Measurements from ENCODE around the gene SNED1.
"Not testable (repeated sequence)": the region's sequence is repeated elsewhere in the genome, so short reads cannot be mapped to it uniquely, and the experiment has no call there.

The SNED1 gene

DNA sequence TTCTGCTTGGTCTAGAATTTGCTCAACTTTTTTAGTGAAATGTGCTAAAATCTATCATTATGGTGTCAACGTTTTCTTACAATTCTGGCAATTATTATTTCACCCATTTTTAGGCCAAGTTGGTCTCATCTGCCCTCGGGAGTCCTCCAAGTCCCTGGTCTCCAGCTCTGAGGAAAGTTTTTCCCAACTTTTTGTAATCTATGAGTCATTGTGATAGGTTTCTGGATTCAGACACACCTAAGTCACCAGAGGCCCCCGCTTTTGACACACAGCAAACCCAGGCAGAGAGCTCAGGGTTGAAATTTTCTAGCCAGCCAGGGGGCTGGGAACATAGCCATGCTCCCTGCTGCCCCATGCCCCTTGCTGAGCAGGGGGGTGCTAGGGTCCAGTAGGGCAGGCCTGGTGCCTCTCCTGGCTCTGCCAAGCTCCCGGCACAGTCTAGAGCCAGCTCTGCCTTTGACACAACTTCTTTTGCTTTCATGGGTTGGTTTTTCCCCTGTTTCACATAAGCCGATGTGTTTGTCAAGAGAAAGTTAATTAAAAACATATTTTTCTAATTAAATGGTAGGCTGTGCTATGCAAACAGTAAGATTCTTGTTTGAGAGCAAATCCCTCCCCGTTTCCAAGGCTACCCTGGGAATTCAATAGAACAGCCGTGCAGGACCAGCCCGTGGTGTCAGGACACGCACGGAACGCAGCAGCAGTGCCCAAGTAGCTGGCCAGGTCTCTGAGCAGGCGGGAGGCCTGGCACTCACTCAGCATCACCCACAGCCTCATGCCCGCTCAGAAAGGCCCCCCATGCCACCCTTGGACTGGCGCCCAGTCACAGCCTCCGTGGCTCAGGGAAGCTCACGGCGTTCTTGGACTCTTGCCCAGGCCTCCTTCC, 25.5 kb upstream of the SNED1 start:
- DNase-seq (ENCODE audit: low spot score) = no peak

DNA sequence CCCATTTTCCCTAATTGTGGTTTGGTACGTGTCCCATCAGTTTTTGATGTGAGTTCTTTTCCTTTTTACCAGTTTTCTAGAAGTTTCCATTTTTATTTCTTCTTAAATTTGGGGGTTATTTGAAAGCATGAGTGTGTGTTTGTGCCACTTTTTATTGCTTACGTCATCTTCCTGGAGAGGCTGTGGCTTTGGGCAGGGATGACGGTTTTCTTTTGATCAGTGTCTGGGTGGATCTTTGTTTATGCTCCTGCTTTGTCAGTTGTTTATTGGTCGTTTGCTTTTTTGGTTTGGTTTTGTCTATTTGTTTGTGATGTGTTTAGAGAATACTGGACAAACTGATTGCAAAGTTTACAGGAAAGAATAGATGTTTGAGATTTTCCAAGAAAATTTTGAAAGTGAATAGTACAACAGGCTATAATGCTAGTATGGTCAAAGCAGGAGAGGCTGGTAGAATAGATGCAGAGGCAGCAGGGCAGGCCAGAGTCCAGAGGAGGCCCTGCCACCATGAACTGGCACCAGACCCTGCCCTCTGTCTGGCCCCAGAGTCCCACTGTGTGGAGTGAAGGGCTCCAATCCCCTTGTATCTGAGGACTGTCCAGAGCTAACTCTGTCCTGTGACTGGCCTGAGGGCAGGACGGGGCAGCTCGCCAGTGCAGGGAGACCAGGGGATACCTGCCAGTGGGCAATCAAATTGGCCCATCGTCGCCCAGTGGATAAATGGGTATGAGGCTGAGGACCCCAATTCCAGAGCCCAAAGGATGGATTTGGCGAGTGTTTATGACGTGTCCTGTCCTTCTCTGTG, 23.4 kb upstream of the SNED1 start:
- DNase-seq (ENCODE audit: low spot score) = no peak

DNA sequence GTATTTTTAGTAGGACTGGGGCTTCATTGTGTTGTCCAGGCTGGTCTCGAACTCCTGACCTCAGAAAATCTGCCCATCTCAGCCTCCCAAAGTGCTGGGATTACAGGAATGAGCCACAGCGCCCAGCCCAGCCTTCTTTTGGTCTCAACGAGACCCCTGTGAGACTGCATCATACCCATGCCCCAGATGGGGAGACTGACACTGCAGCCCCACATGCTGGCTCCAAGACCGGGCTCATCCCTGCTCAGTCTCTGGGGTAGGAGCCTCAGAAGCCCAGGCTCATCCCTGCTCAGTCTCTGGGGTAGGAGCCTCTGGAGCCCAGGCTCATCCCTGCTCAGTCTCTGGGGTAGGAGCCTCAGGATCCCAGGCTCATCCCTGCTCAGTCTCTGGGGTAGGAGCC, 22.5 kb upstream of the SNED1 start:
- DNase-seq (ENCODE audit: low spot score) = not testable (repeated sequence)

DNA sequence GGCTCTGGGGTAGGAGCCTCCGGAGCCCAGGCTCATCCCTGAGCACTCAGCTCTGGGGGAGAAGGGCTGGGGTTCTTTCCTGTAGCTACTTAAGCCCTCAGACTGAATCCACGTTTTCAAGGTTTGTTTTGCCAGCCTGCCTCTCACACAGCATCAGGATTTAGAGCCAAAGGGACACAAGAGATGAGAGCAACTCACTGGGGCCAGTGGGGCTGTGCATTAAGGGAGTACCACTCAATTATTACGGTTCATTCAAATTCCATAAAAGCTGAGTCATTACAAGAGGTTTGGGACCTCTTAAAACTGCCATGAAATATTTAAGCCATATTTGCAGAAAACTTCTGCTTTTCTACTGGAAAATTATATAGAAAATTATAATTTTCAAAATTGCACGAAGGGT, 17.1 kb upstream of the SNED1 start:
- no peak for DNase-seq (ENCODE audit: low spot score)

DNA sequence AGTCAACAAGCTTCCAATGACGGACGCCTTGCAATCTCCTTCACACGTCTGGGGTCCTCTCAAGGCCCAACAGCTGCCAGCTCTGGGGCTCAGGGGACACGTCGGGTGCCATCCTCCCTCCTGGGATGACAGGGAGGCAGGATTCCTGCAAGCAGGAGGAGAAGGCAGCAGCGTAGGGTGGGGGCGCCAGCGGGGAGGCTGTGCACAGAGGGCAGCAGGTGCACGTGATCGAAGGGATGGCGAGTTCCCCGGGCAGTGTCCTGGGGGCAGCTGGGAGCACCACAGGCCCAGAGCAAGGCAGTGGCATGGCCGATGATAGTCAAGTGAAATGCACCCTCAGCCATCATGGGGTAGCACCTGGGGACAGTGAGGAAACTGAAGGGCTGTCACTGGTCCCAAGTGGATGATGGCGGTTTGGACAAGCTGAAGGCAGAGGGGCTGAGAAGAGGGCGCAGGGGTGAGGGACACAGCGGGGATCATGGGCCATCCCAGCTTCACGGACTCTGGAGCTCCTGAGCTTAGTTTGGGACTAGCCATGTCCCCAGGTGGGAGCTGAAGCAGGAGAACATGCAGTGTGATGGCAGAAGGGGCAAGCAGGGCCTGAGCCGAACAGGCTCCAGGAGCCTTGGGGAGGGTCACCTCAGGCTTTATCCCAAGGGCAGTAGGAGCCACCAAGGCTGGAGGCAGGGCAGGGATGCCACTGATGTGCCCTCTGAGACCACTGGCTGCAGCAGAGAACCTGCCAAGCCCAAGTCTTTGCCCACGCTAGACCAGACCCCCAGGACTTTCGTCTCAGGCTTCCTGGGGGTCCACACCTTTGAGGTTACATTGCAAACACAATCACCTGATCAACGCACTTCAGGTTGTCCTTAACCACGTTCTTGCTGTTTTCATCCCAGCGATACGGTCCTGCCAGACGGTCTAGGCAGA, 16.3 kb upstream of the SNED1 start:
- no peak for DNase-seq (ENCODE audit: low spot score)

DNA sequence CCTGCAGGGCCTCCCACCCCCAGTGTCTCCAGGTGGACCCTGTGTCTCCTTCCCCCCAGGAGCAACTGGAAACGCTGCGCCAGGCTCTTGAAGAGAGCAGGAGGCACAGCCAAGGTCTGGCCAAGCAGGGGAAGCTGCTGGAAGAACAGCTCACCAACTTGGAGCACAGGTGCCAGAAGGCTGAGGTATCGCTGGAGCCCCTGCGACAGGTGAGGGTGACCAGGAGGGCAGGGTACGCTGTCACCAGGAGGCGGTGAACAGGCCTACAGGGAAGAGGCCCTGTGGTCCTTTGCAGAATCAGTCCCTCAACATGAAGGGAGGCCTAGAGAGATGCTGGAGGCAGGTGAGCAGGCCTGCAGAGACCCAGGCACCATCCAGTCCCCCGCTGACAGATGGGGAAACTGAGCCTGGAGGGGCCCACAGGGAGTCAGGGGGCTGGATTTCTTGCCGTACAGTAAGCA, 15.6 kb upstream of the SNED1 start:
- DNase-seq (ENCODE audit: low spot score) = no peak

DNA sequence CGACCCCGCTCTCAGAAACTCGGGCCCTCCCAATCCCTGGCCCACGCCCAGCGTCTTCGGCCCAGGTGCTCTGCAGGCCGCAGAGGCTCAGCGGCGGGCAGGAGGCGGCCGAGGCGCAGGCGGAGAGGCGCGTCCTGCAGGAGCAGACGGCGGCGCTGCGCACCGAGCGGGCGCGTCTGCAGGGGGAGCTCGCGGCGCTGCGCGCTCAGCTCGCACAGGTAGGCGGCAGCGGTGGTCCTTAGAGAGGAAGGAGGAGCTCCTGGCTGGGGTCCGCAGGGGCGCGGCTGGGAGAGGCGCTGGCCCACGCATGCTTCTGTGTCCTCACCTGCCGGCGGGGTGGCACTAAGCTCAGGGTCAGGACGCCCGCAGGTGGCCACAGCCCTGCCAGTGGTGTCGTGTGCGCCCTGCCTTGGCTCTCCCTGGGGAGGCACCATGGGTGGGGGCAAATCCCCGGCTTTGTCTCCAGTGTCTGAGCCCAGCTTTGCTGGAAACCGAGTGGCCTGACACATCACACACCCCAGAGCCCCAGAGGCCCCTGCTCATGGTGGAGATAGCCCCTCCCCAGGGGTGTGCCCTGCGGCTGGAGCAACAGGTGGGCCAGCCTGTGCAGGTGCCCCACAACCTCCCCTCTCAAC, 14.9 kb upstream of the SNED1 start:
- peak; percentile 37 for DNase-seq (ENCODE audit: low spot score)

DNA sequence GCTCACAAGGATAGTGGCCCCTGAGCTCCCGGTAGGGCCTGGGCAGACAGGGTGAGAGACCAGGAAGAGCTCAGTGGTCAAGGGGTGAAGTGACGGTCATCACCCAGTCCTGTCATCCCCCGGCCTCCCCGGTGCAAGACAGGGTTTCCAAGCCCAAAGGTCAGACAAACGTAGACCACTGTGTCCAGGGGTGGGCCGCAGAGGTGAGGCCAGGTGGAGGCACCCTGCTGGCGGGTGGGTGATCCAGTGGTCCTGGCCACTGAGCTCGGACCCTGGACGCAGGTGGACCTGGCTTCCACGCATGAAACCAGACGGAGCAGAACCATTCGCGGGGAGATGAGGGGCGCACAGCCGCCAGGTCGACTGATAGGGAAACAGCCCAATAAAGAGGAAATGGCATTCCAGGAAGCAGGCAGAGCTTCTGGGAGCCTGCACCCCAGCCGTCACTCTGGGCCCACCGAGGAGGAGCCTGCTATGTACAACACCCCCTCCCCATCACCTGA, 14.4 kb upstream of the SNED1 start:
- no peak for DNase-seq (ENCODE audit: low spot score)

DNA sequence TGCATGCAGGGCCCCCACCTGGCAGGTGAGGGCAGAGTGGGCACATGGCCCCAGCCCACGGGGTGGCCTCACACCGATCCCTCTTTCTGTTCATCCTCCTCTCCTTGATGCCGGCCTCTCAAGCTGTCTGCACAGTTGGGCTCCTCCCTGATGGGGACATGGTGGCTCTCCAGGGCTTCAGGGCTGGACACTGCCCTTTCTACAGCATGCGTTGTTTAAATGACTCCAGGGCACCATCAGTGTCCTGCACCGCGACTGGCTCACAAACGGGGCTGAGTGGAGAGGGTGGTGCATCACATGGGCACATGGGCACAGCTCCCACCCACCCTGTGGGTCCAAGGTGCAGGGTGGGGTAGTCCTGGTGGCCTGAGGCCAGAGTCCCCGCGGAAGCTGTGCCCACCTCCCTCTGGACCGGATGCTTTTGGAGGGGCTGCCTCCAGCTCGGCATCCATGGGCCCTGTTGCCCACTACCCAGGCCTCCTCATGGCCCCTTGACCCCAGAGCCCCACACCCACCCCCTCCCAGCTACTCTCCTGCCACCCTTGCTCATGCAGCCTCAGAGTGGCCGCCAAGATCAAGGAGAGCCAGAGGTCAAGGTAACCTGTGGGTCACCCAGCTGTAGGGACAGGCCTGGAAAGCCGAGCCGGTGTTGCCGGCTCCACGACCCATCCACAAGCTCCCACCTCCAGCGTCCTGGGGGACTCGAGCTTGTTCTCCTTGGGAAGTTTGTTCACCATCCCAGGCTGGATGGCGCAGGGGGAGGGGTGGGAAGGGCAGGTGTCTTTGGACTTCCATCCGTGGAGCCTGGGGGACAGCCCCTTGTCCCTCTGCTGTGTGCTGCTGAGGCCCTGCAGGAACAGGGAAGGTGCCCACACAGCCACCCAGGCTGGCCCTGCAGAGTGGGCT, 12.3 kb upstream of the SNED1 start:
- no peak for DNase-seq (ENCODE audit: low spot score)

DNA sequence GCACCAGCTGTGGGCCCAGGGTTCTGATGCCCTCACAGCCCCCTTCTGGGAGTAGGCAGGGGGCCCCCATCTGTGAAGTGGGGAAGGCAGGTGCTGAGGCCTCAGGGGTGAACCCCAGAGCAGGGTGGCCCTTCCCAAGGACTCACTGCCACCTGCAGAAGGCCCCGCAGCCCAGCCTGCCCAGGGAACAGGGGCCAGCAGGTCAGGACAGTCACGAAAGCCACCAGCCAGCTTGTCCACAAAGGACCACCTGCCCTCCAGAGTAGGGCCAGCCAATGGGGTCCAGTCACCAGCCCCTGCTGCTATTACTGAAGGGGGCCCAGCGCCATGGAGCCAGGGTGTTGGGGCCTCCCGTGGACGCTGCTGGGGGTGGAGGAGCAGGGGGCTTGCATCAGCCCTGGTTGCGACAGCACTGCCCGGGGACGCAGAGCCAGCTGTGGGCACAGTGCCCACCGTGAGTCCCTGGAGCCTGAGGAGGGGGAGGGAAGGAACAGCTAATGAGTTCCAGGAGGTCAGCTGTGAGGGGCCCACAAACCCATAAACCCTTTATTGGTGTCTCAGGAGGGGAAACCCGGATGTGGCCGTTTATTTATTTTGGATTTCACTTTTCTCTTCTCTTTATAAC, 11.5 kb upstream of the SNED1 start:
- no peak for DNase-seq (ENCODE audit: low spot score)

DNA sequence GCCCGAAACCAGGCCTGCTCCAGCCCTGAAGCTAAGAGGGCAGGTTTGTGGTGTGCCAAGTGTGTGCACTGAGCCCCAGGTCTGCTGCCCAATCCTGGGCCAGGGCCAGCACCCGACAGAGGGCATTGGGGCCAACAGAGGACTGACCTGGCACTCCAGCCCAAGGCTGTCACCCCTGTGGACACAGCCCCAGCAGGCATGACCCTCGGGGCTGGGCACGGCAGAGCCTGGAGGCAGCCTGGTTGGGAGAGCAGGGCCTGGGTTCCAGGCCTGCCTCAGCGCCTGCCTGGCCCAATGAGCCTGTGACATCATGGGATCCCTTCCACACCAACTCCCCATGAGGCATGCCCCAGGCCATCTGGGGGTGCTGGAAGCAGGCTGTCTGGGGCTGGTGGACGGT, 10.8 kb upstream of the SNED1 start:
- no peak for DNase-seq (ENCODE audit: low spot score)

DNA sequence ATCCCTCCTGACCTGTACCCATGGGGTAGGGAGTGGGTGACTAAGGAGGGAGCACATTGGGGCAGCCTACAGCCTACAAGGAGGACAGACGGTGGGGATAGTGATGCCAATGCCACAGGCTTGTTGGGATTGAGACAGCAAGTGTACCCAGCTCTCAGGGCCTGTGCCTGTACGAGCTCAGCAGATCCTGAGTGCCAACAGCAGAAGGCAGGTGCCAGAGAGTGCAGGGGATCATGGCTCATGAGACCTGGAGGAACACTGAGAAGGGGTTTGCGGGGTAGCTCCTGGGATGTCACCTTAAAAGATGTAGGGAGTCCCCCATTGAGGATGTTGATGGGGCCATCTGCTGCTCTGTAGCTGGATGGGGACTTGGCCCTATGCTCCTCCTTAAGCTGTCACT, 10.3 kb upstream of the SNED1 start:
- no peak for DNase-seq (ENCODE audit: low spot score)

DNA sequence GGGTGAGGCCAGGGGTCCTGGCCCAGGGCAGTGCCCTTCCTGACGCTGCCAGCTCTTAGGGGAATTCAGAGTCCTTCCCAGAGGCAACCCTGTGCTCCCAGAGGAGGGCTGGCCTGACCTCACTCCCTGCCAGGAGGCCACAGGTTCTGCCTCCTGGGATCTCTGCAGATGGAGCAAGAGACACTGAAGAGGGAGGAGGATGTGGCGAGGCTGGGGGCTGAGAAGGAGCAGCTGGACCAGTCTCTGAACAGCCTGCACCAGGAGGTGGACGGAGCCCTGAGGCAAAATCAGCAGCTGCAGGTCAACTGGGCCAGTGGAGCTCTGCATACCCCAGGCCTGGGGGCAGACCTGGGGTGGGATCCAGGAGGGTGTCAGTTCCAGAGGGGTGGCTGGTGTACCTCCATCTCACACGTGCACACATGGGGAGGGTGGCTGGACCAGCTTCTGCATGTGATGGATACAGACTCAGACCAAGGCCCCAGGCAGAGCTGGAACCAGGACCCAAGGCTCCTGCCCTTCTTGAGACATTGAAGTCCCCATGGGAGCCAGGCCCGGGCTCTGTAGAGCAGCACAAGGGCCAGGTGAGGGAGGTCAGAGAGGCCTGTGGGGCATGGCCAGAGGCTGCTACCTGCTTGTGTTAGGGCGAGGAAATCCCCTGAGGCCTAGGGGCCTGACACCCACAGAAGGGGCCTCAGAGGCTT, 9.7 kb upstream of the SNED1 start:
- no peak for DNase-seq (ENCODE audit: low spot score)

DNA sequence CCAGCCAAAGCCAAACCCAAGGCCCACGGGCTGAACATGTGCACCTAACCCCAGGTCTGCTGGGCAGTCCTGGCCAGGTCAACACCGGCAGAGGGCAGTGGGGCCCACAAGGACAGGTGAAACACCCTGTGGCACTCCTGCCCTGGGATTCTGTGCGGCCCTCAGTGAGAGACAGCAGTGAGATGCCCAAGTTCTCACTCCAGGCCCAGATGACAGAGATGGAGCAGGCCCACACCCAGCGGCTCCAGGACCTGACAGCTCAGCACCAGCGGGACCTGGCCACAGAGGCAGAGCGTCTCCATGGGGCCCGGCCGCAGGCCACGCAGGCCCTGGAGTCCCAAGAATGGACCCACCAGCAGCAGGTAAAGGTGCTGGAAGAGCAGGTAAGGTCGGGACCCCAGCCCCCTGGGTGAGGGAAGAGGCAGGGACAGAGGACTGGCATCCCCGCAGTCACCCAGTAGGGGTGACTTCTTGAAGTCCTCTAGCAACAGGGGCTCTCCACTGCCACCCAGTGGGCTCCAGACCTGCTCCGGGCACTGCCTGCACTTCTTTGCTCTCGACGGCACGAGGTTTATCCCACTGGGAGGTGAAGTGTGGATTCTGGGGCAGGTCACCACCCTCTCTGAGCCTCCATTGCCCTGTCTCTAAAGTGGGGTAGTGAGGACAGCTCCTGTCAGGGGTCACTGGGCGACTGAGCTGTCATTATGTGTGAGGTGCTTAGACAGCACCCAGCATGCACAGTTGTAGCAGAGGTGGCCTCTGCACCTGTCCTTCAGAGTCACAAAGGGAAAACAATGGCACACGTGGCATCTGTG, 8.8 kb upstream of the SNED1 start:
- no peak for DNase-seq (ENCODE audit: low spot score)

DNA sequence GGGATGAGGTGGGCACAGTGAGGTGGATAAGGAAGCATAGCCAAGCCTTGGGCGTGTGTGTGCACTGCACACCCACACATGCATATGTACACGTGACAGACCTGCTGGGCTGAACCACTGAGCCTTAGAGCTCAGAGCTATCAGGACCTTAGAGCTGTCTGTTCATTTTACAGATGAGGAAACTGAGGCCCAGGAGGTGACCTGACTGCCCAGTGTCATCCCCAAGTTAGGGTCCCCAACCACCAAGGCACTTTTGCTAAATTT, 8.2 kb upstream of the SNED1 start:
- no peak for DNase-seq (ENCODE audit: low spot score)

DNA sequence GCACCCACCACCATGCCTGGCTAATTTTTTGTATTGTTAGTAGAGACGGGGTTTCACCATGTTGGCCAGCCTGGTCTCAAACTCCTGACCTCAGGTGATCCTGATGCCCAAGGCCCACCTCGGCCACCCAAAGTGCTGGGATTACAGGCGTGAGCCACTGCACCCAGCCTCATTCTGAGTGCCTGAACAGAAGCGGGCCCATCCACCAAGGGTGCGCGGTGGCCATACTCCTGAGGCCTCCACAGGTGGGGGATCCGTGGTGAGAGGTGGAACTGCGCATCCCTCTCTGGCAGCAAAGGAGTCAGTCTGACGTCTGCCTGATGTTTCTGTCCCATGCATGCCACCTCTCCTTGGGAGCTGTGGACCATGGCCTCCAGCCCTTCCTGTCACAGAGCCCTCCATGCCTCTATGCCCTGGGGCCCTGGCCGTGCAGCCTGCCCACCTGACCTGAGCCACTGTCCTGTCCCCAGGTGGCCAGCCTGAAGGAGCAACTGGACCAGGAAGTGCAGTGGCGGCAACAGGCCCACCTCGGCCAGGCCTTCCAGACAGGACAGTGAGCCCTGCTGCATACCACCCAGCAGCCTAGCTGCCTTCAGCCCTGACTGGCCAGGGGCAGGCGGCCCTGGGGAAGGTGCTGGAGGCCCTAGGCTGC, 7.6 kb upstream of the SNED1 start:
- no peak for DNase-seq (ENCODE audit: low spot score)

DNA sequence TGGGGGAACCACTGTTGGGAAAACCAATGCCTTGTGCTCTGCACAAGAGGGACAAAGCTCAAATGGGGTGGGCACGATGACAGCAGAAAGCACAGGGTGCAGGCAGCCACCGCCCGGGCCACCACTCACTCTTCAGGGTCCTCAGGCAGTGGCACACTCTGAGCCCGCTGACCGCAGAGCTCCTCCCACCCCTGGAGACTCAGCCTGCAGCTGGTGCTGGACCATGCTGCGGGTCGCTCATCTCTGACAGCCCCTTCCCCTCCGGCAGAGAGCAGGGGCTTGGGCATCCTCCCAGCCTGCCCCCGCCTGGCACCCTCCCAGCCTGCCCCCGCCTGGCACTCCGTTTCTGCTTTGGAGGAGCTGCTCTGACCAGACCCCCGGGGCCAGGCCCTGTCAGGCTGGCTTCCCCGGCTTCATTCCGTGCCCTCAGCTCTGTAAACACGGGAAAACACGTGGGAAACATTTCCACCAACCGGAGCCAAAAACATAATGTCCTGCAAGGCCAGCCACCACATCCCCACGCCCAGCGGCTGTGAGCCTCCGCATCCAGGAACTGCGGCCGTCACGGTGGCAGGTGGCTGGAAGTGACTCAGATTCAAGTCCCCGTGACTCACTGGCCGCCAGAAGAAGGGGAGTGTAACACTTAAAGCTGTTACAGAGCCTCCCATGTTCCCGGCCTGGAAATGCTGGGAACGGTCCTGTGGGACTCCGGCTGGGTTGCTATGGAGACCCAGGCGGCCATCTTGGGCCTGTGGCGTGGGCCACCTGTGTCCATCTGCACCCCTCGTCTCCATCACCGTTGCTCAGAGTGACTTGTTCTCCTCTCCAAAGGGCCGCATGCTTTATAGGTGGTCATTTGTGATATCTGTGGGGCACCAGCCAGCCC, 6.8 kb upstream of the SNED1 start:
- DNase-seq (ENCODE audit: low spot score) = peak; percentile 99

All from kidney capillary endothelial cell (primary cell).